Stimulated activated CD4-positive, alpha-beta T cell treated with anti-CD3 and anti-CD28 coated beads, Interleukin-2, amount 100 ng/mL, for 24 hours (primary cell): Measurements from ENCODE around the gene PTPRA.
"Not testable (repeated sequence)": the region's sequence is repeated elsewhere in the genome, so short reads cannot be mapped to it uniquely, and the experiment has no call there.

ENCODE experiments used
- DNase-seq, 2 donors: peaks; one replicate each; pipeline ENCODE4 v3.0.0-alpha.2; 2020

Gene PTPRA

DNA sequence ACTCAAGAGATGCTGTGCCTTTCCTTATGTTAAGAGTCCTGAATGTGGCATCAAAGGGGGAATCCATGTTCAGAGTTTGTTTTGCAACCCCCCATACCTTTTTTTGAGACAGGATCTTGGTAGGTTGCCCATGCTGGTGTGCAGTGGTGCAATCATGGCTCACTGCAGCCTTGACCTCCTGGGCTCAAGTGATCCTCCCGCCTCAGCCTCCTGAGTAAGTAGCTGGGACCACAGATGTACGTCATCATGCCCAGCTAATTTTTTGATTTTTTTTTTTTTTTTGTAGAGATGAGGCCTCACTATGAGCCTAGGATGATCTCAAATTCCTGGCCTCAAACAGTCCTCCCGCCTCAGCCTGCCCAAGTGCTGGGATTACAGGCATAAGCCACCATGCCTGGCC is 16.5 kb downstream of the PTPRA start:
- no peak for DNase-seq

DNA sequence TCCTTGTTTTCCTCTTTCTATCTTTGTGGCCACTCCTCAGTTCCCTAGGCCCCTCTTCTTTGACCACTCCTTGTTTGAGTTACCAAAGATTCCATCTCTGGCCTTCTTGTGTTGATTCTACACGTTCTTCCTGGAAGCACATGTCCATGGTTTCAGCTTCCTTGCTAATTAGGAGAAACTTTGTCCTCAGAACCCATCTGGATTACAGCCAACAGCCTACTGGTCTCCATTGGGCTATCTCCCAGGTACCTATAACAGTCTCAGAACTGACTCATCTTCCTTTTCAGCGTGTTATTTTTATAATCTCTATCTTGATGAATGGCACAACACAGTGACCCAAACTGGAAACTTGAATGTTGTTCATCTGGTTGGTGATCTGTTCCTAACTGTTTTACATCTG is 17.5 kb downstream of the PTPRA start:
- DNase-seq: no peak

DNA sequence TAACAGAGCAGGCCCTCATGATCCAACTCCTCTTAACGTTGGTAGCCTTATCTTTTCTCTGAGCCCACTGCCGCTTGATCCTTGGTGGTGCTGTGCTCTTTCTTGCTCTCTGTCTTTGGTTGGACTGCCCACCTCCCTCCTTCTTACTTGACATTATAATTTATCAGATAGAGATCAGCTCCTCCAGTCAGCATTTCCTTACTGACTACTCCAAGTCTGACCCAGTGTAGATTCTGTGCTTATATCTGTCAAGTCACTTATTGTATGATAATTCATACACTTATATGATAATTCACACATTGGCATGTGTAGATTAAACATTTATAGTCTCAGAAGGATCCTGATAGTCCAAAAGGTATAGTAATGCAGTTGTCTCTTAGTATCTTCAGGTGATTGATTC is 18.1 kb downstream of the PTPRA start:
- no peak for DNase-seq

DNA sequence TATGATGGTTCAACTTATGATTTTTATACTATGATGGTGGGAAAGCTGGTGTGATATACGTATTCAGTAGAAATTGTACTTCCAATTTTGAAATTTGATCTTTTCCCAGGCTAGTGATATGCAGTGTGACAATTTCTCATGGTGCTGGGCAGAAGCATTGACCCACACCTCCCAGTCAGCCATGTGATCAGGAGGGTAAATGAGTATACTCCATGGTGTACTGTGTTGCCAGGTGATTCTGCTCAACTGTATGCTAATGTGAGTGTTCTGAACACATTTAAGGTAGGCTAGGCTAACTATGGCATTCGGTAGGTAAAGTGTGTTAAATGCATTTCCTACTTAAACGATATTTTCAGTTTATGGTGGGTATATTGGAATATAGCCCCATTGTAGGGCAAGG is 19.1 kb downstream of the PTPRA start:
- no peak for DNase-seq

DNA sequence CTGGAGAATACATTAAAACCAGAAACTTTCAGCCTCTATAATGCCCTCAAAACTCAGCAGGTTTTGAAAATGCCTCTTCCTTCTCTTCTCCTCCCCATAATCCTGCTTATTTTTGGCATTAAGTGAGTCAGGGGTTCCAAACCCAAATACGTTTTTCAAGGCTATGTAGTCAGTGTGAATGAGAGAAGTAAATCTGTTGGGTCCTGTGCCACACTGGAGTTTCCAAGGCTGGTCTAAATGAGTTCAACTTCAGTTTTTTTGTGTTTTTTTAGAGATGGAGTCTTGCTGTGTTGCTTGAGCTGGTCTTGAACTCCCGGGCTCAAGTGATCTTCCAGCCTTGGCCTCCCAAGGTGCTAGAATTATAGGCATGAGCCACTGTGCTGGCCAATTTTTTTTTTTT is 20.9 kb downstream of the PTPRA start:
- DNase-seq: no peak

DNA sequence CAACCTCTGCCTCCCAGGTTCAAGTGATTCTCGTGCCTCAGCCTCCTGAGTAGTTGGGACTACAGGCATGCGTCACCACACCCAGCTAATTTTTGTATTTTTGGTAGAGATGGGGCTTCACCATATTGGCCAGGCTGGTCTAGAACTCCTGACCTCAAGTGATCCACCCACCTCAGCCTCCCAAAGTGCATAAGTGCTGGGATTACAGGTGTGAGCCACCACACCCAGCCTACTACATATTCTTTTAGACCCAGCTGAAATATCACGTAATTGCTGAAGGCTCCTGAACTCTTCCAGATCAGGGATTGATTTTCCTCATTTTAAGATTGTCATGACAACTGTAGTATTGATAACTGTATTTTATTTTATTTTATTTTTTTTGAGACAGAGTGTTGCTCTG is 21.9 kb downstream of the PTPRA start:
- not testable (repeated sequence) for DNase-seq

DNA sequence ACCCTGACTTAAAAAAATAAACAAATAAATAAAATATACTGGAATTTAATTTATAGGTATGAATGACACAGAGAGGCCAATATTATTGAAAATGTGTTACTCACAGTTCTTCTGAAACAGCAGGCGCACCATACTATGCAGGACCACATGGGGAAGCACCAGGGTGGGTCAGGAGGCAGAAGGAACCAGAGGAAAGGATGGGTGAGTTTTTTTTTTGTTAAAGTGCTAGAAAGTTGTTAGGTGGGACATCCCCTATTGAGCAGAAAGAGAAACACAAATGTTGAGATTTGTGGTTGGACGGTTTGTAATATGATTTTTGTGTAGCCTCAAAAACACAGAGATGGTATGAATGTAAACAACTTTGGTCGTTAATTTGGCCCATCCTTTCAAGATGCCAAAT is 26.0 kb downstream of the PTPRA start:
- no peak for DNase-seq

DNA sequence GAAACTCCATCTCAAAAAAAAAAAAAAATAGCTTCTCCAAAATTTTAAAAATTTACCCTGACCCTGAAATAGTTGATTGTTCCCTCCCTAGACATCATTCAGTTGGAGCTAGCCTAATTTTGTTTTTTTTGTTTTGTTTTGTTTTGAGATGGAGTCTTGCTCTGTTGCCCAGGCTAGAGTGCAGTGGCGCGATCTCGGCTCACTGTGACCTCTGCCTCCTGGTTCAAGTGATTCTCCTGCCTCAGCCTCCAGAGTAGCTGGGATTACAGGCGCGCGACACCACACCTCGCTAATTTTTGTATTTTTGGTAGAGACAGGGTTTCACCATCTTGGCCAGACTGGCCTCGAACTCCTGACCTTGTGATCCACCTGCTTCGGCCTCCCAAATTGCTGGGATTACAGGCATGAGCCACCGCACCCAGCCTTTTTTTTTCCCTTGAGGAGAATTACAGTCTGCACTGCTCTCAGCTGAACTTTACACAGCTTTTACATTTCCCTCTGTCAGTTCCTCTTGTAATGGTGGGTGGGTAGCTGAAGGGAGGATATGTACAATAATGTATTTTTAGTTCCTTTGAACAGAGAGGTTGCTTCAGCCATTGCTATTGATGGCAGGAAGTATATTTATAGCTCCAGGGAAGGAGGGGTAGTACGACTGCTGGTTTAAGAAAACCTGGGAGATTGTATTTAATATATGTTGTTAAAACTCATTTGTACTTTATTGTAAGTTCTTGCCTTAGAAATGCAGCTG is 27.7 kb downstream of the PTPRA start:
- DNase-seq: no peak

DNA sequence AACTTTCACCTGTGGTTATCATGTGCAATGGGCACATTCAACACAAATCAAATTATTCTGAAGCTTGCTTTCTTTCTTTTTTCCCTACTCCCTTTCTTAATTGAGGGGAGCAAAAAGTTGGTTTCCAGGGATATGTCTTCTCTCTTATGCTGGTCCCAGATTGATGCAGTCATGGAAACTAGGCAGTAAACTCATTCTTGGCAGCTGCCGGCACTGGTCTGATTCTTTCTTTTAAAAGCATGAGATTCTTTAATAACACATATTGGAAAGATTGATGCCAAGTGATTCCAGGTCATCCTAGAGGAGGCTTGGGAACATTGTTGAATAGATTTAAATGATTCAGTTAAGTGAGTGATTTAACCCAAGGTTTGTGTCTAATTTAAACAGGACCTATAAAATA is 29.0 kb downstream of the PTPRA start:
- no peak for DNase-seq

DNA sequence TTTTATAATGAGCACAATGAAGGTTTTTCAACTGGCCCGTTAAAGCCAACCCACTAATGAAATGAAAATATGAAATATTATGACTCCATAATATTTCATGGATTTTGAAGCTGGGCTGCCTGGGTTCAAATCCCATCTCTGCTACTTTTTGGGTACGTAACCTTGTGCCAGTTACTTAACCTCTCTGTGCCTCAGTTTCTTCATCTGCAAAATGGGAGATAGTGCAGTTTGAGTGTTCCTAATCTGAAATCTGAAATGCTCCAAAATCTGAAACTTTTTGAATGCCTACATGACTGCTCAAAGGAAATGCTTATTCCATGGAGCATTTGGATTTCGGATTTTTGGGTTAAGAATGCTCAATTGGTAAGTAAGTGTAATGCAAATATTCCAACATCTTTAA is 29.5 kb downstream of the PTPRA start:
- DNase-seq: no peak

DNA sequence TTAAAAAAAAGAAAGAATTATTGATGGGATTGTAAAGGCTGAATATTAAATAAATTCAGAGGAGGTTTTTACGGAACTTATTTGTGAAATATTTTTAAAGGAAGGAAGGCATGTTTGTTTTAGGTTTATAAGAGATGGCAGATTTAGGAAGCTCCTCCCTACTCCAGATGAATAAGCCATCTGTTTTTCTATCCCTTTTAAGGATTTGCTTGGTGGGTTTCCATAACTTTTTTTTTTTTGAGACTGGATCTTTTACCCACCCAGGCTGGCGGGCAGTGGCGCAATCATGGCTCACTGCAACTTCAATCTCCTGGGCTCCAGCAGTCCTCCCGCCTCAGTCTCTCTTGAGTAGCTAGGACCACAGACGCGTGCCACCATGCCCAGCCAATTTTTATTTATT is 30.4 kb downstream of the PTPRA start:
- no peak for DNase-seq

DNA sequence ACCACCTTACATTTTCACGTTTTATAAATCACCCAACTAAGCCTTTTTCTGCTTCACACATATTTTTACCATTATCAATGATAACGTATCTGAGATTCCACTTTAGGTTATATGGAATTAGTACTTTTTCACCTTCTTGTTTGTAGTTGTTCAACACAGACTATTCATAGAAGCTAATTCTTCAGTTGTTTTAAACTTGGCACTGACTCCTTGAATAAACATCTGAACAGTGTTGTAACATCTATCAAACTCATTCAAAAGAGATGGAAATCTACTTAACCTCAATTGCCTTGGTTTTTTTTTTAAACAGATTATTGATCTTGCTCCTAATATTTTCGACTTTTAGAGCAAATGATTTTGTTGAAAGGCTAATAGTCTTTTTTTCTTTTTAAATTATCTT is 34.2 kb downstream of the PTPRA start:
- no peak for DNase-seq

DNA sequence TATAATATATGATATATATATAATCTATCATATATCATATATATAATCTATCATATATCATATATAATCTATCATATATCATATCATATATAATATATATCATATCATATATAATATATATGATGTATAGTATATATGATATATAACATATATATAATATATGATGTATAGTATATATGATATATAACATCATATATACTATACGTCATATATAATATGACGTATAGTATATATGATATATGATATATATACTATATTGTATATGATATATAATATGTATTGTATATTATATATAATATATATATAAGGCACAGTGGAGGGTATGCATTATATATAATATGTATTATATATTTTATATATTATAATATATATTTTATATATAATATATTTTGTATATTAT is 36.7 kb downstream of the PTPRA start:
- no peak for DNase-seq

DNA sequence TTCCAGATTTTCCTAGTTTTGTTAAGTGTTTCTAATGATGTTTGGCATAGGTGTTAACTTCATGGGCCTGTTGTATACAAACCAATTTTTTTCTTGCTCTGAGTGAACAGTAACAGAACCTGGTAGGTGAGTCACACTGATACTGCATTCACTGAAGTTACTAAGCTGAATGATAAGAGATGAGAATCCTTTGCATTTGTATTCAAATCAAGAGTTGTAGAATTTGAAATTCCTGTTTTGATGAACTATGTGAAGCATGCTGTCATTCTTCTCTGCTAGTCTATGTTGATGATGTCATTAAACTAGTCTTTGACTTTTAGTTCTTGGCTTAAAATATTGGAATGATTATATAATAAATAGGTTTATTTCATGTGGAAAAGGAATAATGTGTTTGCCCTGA is 37.9 kb downstream of the PTPRA start:
- DNase-seq: no peak

DNA sequence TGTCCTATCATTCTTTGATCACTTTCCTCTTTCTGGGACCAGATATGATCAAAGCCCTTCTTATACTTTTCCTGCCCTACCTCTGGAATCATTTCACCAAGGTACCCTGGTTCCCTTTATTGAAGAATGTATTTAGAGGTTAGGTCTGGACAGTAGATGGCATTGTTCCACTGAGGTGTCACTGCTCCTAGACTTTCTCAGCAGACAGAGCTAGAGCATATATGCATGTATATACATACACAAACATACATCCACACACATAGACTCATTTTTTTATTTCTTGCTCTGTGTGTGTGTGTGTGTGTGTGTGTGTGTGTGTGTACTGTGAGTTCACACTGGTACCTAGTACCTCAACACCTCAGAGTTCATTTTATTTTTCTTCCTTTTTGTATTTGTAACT is 40.9 kb downstream of the PTPRA start:
- DNase-seq: no peak

DNA sequence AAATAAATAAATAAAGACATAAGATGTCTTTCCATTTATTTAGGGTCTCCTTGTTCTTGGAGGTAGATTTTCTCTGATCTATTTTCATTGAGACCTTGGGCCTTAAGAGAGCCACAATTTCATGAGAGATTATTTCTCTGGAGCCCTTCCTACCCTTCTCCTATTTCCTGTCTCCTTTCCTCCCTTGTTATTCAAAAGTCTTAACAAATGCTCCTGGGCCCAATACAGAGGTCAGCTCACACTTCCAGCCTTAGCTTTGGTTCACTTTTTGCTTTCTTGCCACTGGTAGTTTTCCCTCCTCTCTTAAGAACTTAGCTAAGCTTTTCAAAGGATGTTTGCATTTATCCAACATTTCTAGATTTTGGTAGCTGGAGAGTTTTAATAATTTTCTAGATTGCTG is 44.0 kb downstream of the PTPRA start:
- DNase-seq: no peak

DNA sequence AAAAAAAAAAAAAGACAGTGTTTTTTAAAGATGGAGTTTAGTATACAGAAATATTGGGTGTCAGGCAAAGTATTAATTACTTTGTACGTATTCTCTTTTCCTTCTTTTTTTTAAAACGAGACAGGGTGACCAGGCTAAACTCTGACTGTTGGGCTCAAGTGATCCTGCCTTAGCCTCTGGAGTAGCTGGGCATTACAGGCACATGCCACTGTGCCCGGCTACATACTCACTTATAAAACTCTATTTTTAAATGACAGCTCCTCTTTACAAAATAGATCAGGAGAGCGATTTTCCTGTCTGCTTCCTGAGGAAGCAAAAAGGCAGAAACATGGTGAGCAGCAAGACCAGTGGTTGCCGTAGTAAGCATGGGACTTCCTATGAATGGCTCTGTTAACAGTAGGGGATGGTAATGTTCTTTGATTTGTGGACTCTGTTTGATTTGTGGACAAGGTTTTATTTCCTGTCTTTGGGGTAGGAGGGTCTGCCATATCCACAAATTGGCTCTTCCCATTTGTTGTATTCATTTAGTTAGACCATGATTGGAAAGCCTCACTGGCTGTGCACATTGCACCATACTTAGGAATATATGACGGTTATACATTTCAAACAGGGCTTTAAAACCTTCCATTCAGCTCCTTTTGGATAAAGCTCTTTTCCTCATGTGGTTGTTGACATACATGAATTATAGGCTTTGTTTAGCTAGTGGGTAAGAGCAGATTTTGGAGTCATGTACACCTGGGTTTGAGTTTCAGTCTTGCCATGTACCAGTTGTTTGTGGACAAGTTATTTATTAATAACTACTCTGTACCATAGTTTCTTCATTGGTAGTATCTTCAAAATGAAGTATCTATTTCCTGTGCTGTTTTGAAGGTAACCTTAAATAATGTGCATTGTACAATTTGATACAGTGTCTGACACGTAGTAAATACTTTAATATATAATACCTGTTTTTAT is 45.1 kb downstream of the PTPRA start:
- no peak for DNase-seq

DNA sequence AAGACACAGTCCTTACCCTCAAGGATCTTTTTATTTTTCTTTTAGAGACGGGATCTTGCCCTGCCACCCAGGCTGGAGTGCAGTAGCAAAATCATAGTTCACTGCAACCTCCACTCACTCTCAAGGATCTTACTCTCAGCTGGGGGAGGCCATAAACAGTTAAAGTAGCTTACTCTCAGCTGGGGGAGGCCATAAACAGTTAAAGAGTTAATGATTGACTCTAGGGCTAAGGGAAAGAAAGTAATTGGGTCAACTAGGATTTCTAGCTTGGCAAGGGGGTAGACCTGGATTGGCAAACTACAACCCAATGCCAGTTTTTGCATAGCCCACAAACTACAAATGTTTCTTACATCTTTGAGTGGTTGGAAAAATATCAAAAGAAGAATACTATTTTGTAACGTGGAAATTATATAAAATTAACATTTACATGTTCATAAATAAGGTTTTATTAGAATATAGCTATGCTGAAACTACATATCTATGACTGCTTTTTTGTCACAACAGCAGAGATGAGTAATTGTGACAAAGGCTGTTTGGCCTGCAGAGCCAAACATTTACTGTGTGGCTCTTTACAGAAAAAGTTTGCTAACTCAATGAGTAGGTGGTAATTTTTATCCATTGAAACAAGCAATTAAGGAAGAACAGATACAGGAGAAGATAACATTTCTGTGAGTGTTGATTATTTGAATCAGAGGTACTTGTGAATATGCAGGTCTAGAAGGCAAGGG is 46.4 kb downstream of the PTPRA start:
- DNase-seq: no peak

DNA sequence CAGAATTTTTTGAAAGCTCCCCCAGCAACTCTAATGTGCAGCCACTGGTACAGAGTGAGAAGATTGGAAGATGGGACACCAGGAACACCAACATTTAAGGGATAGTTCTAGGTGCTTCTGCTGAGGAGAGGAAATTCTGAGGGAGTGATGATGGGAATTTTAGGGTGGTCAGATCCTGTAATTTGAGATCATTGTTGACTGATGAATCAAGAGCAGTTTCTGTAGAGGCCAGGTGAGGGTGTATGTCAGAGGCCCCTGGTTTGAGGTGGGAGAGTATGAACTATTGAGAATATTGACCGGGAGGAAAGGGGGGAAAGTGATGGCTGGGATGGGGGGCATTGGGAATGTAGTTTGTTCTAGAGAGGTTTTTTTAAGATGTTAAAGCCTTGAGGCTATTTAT is 47.2 kb downstream of the PTPRA start:
- DNase-seq: no peak

DNA sequence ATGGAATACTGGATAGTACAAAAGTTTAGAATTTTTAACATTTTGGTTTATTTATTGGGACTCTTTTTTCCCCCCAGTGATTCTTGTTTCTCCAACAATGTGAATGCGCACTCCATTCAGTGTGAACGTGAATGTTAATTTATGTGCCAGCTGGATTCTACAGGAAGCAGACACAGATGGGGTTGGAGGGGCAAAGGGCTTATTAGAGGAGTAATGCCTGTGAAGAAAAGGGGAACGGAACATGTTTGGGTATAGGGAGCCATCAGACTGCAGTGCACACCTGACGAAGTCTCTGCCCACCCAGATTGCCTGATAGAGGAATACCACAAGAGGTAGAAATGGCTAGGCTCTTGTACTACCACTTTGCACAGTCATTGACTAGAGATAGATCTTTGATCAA is 48.2 kb downstream of the PTPRA start:
- no peak for DNase-seq

DNA sequence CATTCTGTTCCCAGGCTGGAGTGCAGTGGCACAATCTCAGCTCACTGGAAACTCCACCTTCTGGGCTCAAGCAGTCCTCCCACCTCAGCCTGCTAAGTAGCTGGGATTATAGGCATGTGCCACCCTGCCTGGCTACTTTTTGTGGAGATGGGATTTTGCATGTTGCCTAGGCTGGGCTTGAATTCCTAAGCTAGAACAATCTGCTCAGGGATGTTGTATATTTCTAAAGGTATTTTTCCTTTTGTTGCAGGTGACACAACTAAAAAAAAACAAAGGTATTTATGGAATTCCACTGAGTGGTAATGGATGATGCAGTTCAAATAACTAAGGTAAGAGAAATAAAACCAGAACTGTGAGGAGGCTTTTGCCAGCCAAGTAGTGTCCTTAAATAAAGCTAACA is 49.7 kb downstream of the PTPRA start:
- DNase-seq: no peak

DNA sequence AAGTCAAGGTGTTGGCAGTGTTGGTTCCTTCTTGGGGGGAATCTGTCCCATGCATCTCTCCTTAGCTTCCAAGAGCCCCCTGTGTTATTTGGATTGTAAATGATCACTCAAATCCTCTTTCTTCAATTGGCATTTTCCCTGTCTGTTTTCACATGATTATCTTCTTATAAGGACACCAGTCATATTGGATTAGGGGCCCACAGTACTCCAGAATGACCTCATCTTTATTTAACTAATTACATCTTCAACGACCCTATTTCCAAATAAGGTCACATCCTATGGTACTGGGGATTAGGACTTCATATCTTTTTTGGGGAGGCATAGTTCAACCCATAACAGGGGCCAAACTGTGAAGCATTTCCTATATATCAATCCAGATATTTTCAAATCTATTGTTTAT is 57.3 kb downstream of the PTPRA start:
- DNase-seq: no peak

DNA sequence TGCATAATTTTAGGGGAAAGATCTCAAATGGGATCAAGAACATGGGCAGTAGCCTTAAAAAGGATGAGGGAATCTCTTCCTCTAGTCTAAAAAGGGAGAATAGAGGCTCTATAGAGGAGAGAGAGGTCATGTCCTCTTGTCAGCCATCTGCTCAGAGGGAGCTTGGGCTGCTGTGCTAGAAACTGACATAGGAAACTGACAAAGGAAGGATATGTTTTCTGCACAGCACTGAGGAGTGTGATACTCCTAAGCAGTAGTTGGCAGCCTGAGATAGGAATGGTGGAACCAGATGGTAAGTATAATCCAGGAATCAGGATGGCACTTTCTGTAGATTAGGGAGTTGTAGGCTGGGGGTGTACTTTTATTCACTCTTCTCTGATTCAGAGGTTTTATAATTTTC is 59.2 kb downstream of the PTPRA start:
- no peak for DNase-seq

DNA sequence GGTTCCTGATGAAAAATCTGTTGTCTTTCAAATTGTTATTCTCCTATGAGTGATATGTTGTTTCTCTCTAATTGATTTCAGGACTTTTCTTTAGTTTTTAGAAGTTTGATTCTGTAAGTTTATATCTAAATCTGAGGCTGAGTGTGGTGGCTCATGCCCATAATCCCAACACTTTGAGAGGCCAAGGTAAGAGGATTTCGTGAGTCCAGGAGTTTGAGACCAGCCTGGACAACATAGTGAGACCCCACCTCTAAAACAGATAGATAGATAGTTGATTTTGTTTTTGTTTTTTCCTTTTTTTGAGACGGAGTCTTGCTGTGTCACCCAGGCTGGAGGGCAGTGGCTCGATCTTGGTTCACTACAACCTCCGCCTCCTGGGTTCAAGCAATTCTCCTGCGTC is 64.6 kb downstream of the PTPRA start:
- DNase-seq: no peak
